SK-N-SH (cell line): ENCODE measurements around the gene PPID. TPM values are rescaled to one million over a fixed set of nuclear protein-coding genes. Genes with fewer than 3 reads are reported as not detected.
A peak's percentile ranks its signal among the peaks of the same experiment; 100 is the strongest.

Experiments
- CTCF ChIA-PET: fragments of 300-600, 350-600 bp; formaldehyde crosslinking; extraction: SDS; loops from one replicate; lab custom pipeline; 2021; lab: Yijun Ruan, JAX
- POLR2A ChIA-PET: fragments of 350-600 bp; sonication (Branson Sonifier 250); formaldehyde crosslinking; extraction: SDS; loops from one replicate; lab custom pipeline; 2020; ENCODE audit warnings: antibody characterized with exemption, inconsistent platforms; lab: Yijun Ruan, JAX
- DNase-seq: peaks from one replicate; pipeline ENCODE4 v3.0.0; 2012
- H2AFZ ChIP-seq: fragments of 200-600 bp; sonication (generic); 2 replicates; pipeline ENCODE4 v1.8.1; 2016; ENCODE audit warnings: antibody characterized with exemption, mild to moderate bottlenecking, low read depth
- H3F3A ChIP-seq: fragments of 200-600 bp; sonication (generic); replicated peaks from 2 replicates; pipeline ENCODE3; 2016; ENCODE audit warnings: antibody characterized with exemption, mild to moderate bottlenecking; ENCODE audit not compliant: insufficient read depth
- H3K27ac ChIP-seq, 2 experiments: fragments of 200-500 bp in 1 of 2; fragments of 200-600 bp in 1 of 2; sonication (Bioruptor generic) in 1 of 2; sonication (generic), shearing (Covaris generic) in 1 of 2; 2 replicates each; pipeline versions ENCODE4 v1.5.1 to v1.6.1; 2014 to 2016; ENCODE audit warnings: low read depth in 2 of 2, inconsistent platforms in 1 of 2, low read length in 1 of 2, mild to moderate bottlenecking in 1 of 2, mixed read lengths in 1 of 2
- H3K27me3 ChIP-seq: fragments of 200-600 bp; sonication (generic), shearing (Covaris generic); 2 replicates; pipeline ENCODE4 v1.6.1; 2016; ENCODE audit warnings: mixed run types; ENCODE audit not compliant: insufficient read depth
- H3K36me3 ChIP-seq, 2 experiments: fragments of 200-500 bp in 1 of 2; fragments of 200-600 bp in 1 of 2; sonication (Bioruptor generic) in 1 of 2; sonication (generic) in 1 of 2; replicated peaks in 1 of 2; 2 replicates each; pipeline versions ENCODE3 to v1.5.1; 2014 to 2016; ENCODE audit warnings: low read length in 1 of 2, mild to moderate bottlenecking in 1 of 2; ENCODE audit not compliant: insufficient read depth in 2 of 2, control insufficient read depth in 1 of 2
- H3K4me1 ChIP-seq, 2 experiments: fragments of 200-500 bp in 1 of 2; fragments of 200-600 bp in 1 of 2; sonication (Bioruptor generic) in 1 of 2; sonication (generic), shearing (Covaris generic) in 1 of 2; 2 replicates each; pipeline versions ENCODE4 v1.5.1 to v1.6.1; 2014 to 2016; ENCODE audit warnings: low read depth in 1 of 2, low read length in 1 of 2, mixed run types in 1 of 2; ENCODE audit not compliant: insufficient read depth in 2 of 2, control insufficient read depth in 1 of 2
- H3K4me2 ChIP-seq: fragments of 200-600 bp; sonication (generic), shearing (Covaris generic); 2 replicates; pipeline ENCODE4 v1.6.1; 2017; ENCODE audit warnings: mixed run types
- H3K4me3 ChIP-seq, 2 experiments: fragments of 200-500 bp in 1 of 2; fragments of 200-600 bp in 1 of 2; sonication (Bioruptor generic) in 1 of 2; sonication (generic), shearing (Covaris generic) in 1 of 2; 2 replicates each; pipeline versions ENCODE4 v1.5.1 to v1.8.1; 2014 to 2016; ENCODE audit warnings: low read depth in 2 of 2, inconsistent platforms in 1 of 2, low read length in 1 of 2, mild to moderate bottlenecking in 1 of 2, mixed read lengths in 1 of 2, moderate library complexity in 1 of 2
- H3K79me2 ChIP-seq: fragments of 200-600 bp; sonication (generic); 2 replicates; pipeline ENCODE4 v1.8.1; 2017; ENCODE audit warnings: mild to moderate bottlenecking; ENCODE audit not compliant: insufficient read depth
- H3K9ac ChIP-seq: fragments of 200-600 bp; sonication (generic); 2 replicates; pipeline ENCODE4 v1.6.1; 2017; ENCODE audit warnings: mixed run types
- H3K9me2 ChIP-seq: fragments of 200-600 bp; sonication (generic); 2 replicates; pipeline ENCODE4 v1.6.1; 2017; ENCODE audit warnings: mixed run types
- H3K9me3 ChIP-seq: fragments of 200-600 bp; sonication (generic); 2 replicates; pipeline ENCODE4 v1.6.1; 2017; ENCODE audit warnings: mixed run types, mild to moderate bottlenecking, moderate library complexity
- H4K20me1 ChIP-seq: fragments of 200-600 bp; sonication (generic); 2 replicates; pipeline ENCODE4 v1.6.1; 2017; ENCODE audit warnings: mild to moderate bottlenecking, mixed run types; ENCODE audit not compliant: insufficient read depth
- CTCF ChIP-seq: fragments of 200-600 bp; sonication (generic); IDR thresholded peaks from 2 replicates; pipeline ENCODE4 v1.6.1; 2017; ENCODE audit warnings: antibody characterized with exemption, mild to moderate bottlenecking, moderate library complexity
- ELF1 ChIP-seq: IDR thresholded peaks from 2 replicates; pipeline ENCODE4 v1.4.0; 2012
- FOSL2 ChIP-seq: IDR thresholded peaks from 2 replicates; pipeline ENCODE4 v1.4.0; 2012; ENCODE audit warnings: low read depth, mild to moderate bottlenecking, moderate library complexity, borderline replicate concordance
- GABPA ChIP-seq: IDR thresholded peaks from 2 replicates; pipeline ENCODE4 v1.4.0; 2012; ENCODE audit warnings: low read depth, mild to moderate bottlenecking
- NRF1 ChIP-seq: IDR thresholded peaks from 2 replicates; pipeline ENCODE4 v1.6.1; 2012; ENCODE audit warnings: low read depth, mild to moderate bottlenecking, low read length
- RCOR1 ChIP-seq: fragments of 150-350 bp; IDR thresholded peaks from 2 replicates; pipeline ENCODE4 v1.6.1; 2017; ENCODE audit warnings: antibody characterized with exemption, low read length
- REST ChIP-seq: IDR thresholded peaks from 2 replicates; pipeline ENCODE4 v1.6.1; 2012; ENCODE audit warnings: mild to moderate bottlenecking, low read depth, low read length, moderate library complexity
- RXRA ChIP-seq: IDR thresholded peaks from 2 replicates; pipeline ENCODE4 v1.4.0; 2012; ENCODE audit warnings: low read depth, mild to moderate bottlenecking, borderline replicate concordance
- SMC3 ChIP-seq: IDR thresholded peaks from 2 replicates; pipeline ENCODE4 v1.6.1; 2012; ENCODE audit warnings: low read depth, low read length, improper control_type of control experiment
- WGBS: methylation state at CpG from one replicate; pipeline ENCODE4 v1.1.6; 2017; ENCODE audit warnings: low lambda C conversion rate; 5-methylcytosine and 5-hydroxymethylcytosine counted together
- polyA plus RNA-seq, 3 experiments: library from polyadenylated mRNA; depleted of rRNA; stranded (reverse); fragments of >200 nt; gene quantifications; 2 replicates each; pipeline ENCODE4 v1.2.3, GENCODE V29; 2012

The PPID gene
- polyA plus RNA-seq, 1 of the 3 experiments (the other 2 are of a cell fraction) = 20.2 TPM

DNA sequence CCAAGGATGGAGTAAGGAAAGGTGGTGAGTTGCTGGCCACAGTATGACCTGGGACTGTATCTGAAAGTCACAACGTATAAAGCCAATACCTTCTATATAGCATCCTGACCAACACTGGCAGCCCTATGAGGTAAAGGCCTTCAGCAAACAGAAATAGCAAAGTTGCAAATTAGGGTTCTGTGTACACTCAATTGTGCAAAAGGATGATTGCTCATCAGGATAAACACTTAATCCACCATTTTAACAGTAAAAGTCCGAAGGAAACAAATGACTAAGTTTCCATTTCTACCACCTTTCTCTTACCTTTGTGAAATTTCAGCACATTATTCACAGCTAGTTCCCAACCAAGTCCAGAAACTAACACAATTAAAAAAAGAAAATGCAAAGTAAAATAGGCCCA is 44.3 kb upstream of the PPID start:
- H3K79me2 ChIP-seq = peaks cover 34% of the 10 kb centered on the region
- H3K4me3 ChIP-seq = no peak overlapping the region
- H2AFZ ChIP-seq = 0 out of 2 replicates have a peak overlapping the region, but pooled peaks have one; percentile 83
- no peaks in the 10 kb centered on the region for H3K36me3 ChIP-seq
- POLR2A ChIA-PET = no interaction called here
- no peaks in the 10 kb centered on the region for H4K20me1 ChIP-seq
- DNase-seq = no peak
- WGBS = 40% methylated on average over 2 of the region's 2 CpGs
- H3K9me2 ChIP-seq = no peaks in the 10 kb centered on the region
- CTCF ChIA-PET = interaction anchor here (1.2 to 1.4 kb wide), 2 partner anchors 26 to 75 kb away, joined by 3 read pairs; no protein-coding TSS in a partner anchor
- H3K9me3 ChIP-seq = no peaks in the 10 kb centered on the region
- H3K4me2 ChIP-seq = no peak overlapping the region
- no peaks in the 10 kb centered on the region for H3K27me3 ChIP-seq
- TF ChIP-seq ELF1 (no peak), SMC3 (no peak), GABPA (no peak), FOSL2 (no peak), RCOR1 (no peak), RXRA (no peak)
- peaks cover 0 to 12% of the 10 kb centered on the region in 2 experiments; a peak in 2 of 4 replicates for H3K4me1 ChIP-seq
- H3K27ac ChIP-seq = no peak overlapping the region
- H3K9ac ChIP-seq = no peak overlapping the region
- H3F3A ChIP-seq = peaks cover 9% of the 10 kb centered on the region

DNA sequence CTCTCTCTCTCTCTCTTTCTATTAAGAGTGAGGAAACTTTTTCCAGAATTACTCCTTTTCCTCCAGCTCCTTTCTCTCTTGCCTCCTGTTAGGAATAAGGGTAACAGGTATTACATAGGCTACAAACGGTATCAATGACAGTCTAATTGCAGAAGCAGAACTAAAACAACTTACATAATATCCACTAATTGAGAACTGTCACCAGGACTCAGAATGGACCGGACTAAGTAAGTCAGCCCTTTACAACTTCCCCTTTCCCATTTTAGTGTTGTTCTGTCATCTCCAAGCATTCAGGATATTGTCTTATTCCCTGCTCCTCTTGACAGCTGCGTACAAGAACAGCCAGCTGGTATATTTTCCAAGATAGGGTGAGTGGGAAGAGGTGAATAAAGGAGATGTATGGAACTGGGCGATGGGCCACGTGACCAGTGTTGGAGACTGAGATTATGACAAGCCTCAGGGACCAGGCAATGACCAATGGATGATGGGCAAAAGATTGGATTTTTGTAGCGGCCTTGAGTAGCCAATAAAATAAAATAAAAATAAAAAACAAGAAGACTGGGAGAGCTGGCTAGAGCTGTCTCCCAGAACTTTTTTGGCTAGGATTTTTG is 43.3 kb upstream of the PPID start:
- Histone ChIP-seq H3K9me3 (no peaks in the 10 kb centered on the region), H3K4me1 (peaks cover 0 to 12% of the 10 kb centered on the region in 2 experiments; a peak in 2 of 4 replicates), H3K79me2 (peaks cover 24% of the 10 kb centered on the region), H4K20me1 (no peaks in the 10 kb centered on the region), H3K4me2 (no peak overlapping the region), H3K27me3 (no peaks in the 10 kb centered on the region), H3F3A (peaks cover 9% of the 10 kb centered on the region), H2AFZ (no peak overlapping the region), H3K27ac (no peak overlapping the region), H3K9me2 (no peaks in the 10 kb centered on the region), H3K4me3 (no peak overlapping the region), H3K9ac (no peak overlapping the region), H3K36me3 (no peaks in the 10 kb centered on the region)
- CTCF ChIA-PET = interaction anchor here (0.7 to 1.4 kb wide), 5 partner anchors 8 to 437 kb away, joined by 3 to 4 read pairs (median 3); no protein-coding TSS in a partner anchor
- no peak for DNase-seq
- no peak for TF ChIP-seq NRF1
- 97% methylated on average over 6 of the region's 6 CpGs for whole genome bisulfite sequencing
- POLR2A ChIA-PET = no interaction called here

GRCh38 chr4:158763462-158763861 is 40.3 kb upstream of the PPID start:
- no peaks in the 10 kb centered on the region for H4K20me1 ChIP-seq
- H3K79me2 ChIP-seq = no peaks in the 10 kb centered on the region
- H3K9me2 ChIP-seq = no peaks in the 10 kb centered on the region
- H3K4me1 ChIP-seq = peaks cover 0 to 4% of the 10 kb centered on the region in 2 experiments; a peak in 1 of 4 replicates
- no peak for DNase-seq
- TF ChIP-seq REST (peak; percentile 76; the same call in 1 of the 2 replicates), CTCF (no peak)
- 46% methylated on average over 2 of the region's 2 CpGs for WGBS
- CTCF ChIA-PET = no interaction called here
- no peak overlapping the region for H3K4me2 ChIP-seq
- H3K36me3 ChIP-seq = no peaks in the 10 kb centered on the region
- peaks cover 9% of the 10 kb centered on the region for H3F3A ChIP-seq
- no peak overlapping the region for H3K4me3 ChIP-seq
- POLR2A ChIA-PET = no interaction called here
- H2AFZ ChIP-seq = no peak overlapping the region
- no peak overlapping the region for H3K27ac ChIP-seq
- no peaks in the 10 kb centered on the region for H3K9me3 ChIP-seq
- no peak overlapping the region for H3K9ac ChIP-seq
- no peaks in the 10 kb centered on the region for H3K27me3 ChIP-seq
